Activated CD8-positive, alpha-beta memory T cell treated with anti-CD3 and anti-CD28 coated beads, Interleukin-2, amount 50 U/mL, for 48 hours (primary cell): ENCODE results near the gene SFT2D1.

ENCODE experiments used
- DNase-seq: peaks from one replicate; pipeline ENCODE4 v3.0.0-alpha.2; 2020

SFT2D1 gene

GRCh38 chr6:166274739-166275370 is 67.5 kb downstream of the SFT2D1 start:
- no peak for DNase-seq

- DNase-seq = no peak
These were observed 68.2 kb downstream of the SFT2D1 start for GRCh38 chr6:166274163-166274562.

GRCh38 chr6:166271376-166271765 is 71.0 kb downstream of the SFT2D1 start:
- DNase-seq = no peak

GRCh38 chr6:166270706-166271375 is 71.5 kb downstream of the SFT2D1 start:
- DNase-seq = no peak
